NCI-H82 treated with DMSO at 0.1 percent for 48 hours (cell line): Measurements from ENCODE around the gene RDM1.

Experiments
- DNase-seq: peaks from one replicate; lab custom pipeline; 2025; ENCODE audit not compliant: unreplicated experiment; lab: John Stamatoyannopoulos, UW

Gene RDM1

DNA sequence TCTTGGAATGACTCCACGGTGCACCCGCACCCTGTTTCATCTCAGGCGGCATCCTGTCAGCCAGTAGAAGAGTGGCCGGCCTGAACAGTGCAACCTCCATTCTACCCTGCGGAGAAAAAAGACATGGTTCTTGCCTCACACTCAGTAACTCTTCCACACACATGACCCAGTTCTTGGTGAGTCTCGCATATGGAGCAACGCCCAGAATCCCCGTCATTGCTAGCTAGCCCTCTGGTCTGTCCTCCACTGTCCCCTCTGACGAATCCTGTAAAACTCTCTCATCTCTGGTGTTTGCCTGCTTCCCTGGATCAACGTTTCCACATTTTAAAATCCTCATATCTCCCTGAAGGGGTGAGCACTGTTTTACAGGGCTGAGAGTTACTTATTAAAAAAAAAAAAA is 4.2 kb upstream of the RDM1 start:
- no peak for DNase-seq

DNA sequence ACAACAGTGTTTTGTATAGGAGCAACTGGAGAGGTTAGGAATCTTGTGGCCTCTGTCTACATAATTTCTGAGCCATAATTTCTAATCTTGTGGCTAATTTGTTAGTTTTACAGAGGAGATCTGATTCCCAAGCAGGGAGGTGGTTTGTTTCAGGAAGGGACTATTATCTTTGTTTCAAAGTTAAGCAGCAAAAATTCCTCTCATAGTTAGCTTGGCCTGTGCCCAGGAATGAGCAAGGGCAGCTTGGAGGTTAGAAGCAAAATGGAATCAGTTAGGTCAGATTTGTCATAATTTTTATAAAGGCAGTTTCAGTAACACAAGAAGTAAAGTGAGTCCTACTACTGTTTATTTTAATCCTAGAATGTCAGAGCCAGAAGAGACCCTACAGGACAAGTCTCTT is 2.0 kb upstream of the RDM1 start:
- DNase-seq, result no peak

DNA sequence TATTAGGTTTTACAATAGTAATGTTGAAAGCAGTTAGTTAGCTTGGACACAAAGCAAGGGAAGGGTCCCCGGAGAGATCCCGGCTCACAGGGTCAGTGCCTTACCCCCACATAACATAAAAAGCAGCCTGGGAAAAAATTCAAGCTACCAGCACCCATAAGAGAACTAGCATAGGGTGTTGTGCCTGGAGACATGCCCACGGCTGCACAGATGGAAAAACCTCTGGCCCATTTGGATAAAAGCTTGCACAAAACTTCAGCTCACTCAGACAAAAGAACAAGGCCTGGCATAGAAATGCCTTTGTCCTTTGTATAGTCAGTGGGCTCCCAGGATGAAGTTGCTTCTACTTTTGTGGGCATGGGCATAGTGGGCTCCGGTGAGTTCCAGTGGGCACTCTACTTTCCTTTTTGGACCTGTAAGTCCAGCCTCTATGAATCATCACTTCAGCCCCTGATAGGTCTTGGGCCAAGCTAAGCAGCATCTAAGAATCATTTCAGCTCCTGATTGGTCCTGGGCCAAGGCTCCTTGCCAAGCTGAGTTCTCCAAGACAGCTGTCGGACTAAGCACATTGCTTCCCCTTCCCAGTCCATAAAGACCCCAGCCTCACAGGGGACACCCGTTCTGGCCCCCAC is 1.3 kb upstream of the RDM1 start:
- no peak for DNase-seq

DNA sequence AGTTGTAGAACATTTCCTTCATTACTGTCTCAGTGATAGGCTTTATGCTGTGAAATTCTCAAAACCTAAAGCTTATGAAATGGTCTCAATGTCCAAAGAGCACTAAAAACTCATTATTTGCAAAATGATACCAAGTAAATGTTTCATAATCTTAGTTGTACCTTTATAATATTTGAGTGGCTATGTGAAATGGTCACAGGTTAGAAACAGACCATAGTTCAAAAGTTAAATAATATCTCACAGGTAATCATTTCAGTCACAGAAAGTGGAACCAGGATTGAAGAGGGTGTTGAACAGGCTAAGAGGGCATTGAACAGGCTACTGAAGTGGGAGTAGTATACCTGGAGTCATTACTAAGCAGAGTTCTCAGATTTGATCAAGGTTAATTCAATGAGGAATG is 2.9 kb downstream of the RDM1 start:
- DNase-seq, result no peak

- no peak for DNase-seq
These were observed 6.9 kb downstream of the RDM1 start for GRCh38 chr17:35923609-35924114.

DNA sequence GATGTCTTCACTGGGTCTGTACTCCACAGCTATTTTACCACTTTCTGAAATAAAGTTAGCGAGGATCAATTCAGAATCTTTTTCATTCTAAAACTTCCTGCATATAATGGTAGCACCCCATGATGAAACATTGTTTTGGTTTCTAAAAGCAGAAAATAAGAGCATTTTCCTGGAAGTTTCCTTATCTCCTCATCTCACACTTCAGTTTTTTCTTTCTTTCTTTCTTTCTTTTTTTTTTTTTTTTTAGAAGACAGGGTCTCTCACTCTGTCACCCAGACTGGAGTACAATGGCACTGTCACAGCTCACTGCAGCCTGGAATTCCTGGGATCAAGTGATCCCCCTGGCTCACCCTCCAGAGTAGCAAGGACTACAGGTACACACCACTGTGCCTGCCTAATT is 10.3 kb downstream of the RDM1 start:
- DNase-seq, result no peak

DNA sequence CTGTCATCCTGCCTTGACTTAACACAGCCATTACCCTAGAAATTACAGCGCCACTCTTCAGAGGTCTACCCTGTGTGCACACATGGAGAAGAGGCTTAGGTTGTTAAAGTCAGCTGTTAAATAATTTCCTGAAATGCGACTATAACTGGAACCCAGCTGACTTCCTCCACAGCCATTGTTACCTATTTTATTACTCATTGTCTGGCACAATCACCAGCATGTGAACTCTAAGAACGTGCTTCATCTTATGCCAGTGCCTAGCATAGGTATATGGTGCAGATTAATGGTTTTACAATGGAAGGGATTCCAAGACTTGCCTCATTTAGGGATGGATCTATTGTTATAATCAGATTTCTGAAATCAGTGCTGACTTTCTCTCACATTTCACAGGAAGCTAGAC is 11.9 kb downstream of the RDM1 start:
- DNase-seq, result no peak

DNA sequence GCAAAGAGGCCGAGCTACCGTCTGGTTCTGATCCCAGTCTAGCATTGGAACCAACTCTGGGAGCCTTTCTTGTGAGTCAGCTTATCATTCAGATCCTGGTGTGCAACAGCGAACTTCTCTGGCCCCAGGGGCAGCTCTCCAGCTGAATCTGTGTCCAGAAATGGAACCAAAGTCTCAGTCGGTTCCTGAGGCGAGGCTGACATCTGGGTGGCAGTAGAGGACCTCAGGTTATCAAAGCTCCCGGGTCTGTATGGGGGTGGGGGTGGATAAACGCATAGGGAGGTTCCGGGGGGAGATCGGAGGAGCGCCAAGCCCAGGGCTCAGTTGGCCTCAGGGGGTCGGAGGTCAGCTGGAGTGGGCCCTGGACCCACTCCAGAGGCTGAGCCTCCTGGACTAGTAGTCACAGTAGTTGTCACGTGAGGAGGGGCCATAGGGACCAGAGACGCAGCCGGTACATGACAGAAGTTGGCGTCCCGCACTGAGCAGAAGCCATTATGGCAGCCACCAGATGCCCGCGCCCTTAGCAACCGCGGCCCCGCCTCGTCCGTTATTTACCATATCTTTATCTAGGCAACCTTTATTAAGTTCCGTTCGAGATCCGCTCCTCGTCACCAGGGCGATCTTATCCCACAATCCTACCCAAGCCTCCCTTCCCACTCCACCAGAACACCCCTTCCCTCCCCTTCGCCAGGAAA is 12.9 kb downstream of the RDM1 start:
- no peak for DNase-seq

GRCh38 chr17:35915153-35915964 is 15.2 kb downstream of the RDM1 start:
- DNase-seq, result no peak

DNA sequence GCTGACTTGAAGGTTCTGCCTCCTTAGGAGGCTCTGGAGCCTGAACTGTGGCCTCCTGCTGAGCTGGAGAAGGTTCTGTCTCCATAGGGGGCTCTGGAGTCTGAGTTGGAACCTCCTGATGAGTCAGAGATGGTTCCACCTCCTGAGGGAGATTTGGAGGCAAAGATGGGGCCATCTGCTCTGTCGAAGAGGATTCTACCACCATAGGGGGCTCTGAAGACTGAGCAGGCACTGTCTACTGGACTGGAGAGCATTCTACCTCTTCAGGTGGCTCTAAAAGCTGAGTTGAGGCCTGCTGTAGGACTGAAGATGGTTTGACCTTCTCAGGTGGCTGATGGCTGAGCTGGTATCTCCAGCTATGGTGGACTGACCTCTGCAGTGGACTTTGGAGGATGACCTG is 16.2 kb downstream of the RDM1 start:
- DNase-seq, result no peak

- no peak for DNase-seq
These were observed 17.0 kb downstream of the RDM1 start for GRCh38 chr17:35913609-35914008.

DNA sequence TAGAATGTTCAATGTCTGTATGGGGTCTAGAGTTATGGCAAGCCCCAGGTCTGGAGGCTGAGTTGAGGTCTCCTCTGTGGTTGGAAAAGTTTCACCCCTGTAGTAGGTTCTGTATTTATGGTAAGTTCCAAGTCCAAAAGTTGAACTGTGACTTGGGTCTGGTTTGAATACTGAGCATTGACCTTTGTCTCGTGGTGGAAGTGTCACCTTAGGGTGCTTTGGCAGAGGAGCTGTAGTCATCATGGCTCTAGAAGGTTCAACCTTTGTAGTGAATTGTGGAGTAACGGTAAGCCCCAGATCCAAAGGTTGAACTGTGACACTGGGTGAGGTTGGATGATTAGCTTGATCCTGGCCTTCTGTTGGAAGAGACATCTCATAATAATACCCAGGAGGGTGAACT is 17.6 kb downstream of the RDM1 start:
- no peak for DNase-seq

DNA sequence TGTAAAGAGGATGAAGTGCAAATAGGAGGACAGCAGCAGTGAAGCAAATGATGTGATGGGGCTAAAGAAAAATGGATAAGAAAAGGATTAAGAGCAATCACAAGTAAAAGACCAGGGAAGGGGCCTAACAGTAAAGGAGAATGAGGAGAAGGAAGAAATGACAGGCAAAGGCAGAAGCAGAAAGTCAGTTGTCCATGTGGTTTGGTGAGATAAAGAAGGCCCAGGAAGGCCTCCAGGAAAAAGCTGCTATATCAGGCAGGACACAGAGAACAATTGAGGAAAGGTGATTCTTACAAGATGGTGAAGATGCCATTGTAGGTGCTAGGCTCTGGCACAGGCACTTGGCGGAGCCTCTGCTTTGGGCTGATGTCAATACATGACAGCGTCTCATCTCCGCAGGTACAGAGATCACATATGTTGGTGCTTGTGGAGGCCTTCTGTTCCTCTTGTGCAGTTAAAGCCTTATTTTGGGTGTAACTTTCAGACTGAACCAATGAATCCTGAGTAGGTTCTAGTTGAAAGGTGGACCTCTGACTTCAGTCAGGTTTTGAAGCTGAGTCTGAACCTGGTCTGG is 18.1 kb downstream of the RDM1 start:
- DNase-seq, result no peak

GRCh38 chr17:35909408-35909807 is 21.2 kb downstream of the RDM1 start:
- DNase-seq, result no peak

GRCh38 chr17:35907691-35908090 is 22.9 kb downstream of the RDM1 start:
- DNase-seq, result no peak

DNA sequence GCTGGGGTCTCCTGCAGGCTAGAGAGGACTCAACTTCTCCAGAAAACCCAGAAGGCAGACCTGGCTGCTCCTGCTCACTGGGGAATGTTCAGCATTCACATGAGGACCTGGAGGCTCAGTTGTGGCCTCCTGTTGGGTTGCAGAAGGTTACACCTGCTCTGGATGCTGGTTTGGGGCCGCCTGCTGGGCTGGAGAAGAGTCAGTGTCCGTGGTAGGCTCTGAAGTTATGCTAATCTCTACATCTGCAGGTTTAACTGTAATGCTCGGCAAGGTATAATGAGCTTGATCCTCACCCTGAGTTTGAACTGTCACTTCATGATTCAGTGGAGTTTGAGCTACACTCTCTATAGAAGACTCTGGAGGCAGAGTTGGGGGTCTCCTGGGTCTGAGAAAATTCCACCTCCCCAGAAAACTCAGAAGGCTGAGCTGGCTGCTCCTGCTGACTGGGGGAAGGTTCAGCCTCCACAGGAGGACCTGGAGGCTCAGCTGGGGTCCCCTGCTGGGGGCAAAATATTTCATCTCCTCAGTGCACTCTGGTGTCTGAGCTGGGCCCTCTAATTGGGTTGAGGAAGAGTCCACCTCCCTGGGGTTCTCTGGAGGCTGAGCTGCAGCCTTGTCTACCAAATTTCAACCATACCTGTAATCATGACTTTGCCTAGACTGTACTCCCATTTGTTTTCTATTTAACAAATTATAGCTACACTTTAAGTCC is 23.5 kb downstream of the RDM1 start:
- DNase-seq, result no peak

DNA sequence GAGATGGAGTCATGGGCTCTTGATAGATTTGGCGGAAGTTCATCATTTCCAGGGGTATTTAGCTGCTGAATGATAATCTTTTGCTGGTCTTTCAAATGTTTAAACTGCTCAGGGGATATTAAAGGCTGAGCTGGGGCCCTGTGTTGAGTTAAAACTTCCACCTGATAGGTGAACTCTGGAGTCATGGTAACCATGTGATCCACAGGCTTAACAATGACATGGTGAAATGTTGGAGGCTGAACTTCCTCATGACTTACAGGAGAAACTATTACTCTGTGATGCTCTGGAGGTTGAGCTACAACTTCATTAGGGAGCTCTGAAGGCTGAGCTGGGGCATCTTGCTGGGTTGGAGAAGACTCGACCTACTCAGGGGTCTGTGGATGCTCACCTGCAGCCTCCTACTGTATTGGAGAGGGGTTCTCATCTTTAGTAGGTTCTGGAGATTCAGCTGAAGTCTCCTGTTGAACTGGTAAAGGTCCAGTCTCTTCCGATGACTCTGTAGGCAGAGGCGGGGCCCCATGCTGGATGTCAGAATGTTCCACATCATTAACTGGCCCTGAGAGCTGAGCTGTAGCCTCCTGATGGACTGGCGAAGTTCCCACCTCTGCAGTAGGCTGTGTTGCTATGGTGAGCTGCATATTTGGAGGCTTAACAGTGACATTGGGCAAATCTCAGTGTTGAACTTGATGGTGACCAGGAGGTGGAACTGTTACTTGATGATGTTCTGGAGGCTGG is 24.2 kb downstream of the RDM1 start:
- no peak for DNase-seq

DNA sequence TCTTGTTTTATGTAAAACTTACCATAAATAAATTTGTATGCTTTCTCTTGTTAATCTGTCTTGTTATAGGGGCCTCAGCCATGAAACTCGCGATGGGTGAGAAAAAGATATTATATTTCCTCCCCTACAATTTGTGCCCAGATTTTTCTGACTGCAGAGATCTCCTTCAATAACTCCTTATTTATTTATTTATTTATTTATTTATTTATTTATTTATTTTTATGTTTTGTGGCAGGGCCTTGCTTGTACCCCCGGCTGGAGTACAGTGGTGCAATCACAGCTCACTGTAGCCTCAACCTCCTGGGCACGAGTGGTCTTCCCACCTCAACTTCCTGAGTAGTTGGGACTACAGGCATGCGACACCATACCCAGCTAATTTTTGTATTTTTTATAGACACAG is 27.1 kb downstream of the RDM1 start:
- DNase-seq, result no peak

DNA sequence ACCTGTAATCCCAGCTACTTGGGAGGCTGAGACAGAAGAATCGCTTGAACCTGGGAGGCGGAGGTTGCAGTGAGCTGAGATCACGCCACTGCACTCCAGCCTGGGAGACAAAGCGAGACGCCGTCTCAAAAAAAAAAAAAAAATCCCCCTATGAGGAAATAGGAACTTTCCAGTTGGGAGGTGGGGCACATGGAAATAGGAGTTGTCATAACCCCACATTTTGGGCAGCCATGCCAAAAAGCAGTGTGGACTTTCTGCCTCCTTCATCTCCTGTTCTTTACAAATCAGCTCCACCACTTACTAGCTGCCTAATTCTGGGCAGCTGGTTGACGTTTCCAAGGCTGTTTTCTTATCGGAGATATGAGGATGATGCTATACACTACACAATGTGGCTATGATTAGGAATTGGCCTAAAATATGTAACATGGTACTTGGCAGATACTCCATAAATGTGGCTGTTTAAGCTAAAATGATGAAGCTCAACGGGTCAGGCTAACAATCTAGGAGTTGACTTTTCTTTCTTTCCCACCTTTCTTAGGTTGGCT is 28.9 kb downstream of the RDM1 start:
- no peak for DNase-seq
